IMR-90 (cell line): ENCODE measurements around the gene DPYSL3. TPM values are rescaled to one million over a fixed set of nuclear protein-coding genes. Genes with fewer than 3 reads are reported as not detected.
A peak's percentile ranks its signal among the peaks of the same experiment; 100 is the strongest.

Experiments used
- ATAC-seq: fragments of 200-7000 bp; cut with Tn5 transposase; 2 replicates; pipeline ENCODE4 v1.9.1; 2020; ENCODE audit warnings: low read depth, mild to moderate bottlenecking, moderate library complexity
- BruUV-seq: library from RNA; stranded (reverse); fragments of 400-500 nt; replicated peaks from 2 replicates; lab custom pipeline; 2021; lab: Mats Ljungman, UMichigan
- CTCF ChIA-PET: fragments of 300-600 bp; formaldehyde crosslinking; extraction: SDS; loops from one replicate; lab custom pipeline; 2021; ENCODE audit warnings: antibody characterized with exemption; lab: Yijun Ruan, JAX
- POLR2A ChIA-PET: fragments of 300-600 bp; sonication (Branson Sonifier 250); formaldehyde crosslinking; loops from one replicate; lab custom pipeline; 2022; ENCODE audit warnings: antibody characterized with exemption; ENCODE audit not compliant: unreplicated experiment; lab: Charles Lee
- DNase-seq: peaks from one replicate; pipeline ENCODE4 v3.0.0; 2013
- H2AFZ ChIP-seq: replicated peaks from 2 replicates; pipeline ENCODE3; 2013; ENCODE audit warnings: low read length, mild to moderate bottlenecking; ENCODE audit not compliant: poor library complexity
- H2AK5ac ChIP-seq: 2 replicates; pipeline ENCODE4 v1.6.1; 2013; ENCODE audit warnings: low read depth, low read length, inconsistent platforms
- H2AK9ac ChIP-seq: replicated peaks from 2 replicates; pipeline ENCODE3; 2013; ENCODE audit warnings: mild to moderate bottlenecking, low read depth, low read length, moderate library complexity; ENCODE audit not compliant: poor library complexity
- H2BK120ac ChIP-seq: 2 replicates; pipeline ENCODE4 v1.6.1; 2013; ENCODE audit warnings: low read depth, low read length, inconsistent platforms
- H2BK15ac ChIP-seq: 3 replicates; pipeline ENCODE4 v1.6.1; 2013; ENCODE audit warnings: low read depth, low read length, inconsistent platforms
- H2BK20ac ChIP-seq: 2 replicates; pipeline ENCODE4 v1.6.1; 2013; ENCODE audit warnings: low read depth, mild to moderate bottlenecking, inconsistent platforms, low read length, moderate library complexity
- H2BK5ac ChIP-seq: 2 replicates; pipeline ENCODE4 v1.6.1; 2013; ENCODE audit warnings: mild to moderate bottlenecking, low read depth, low read length, inconsistent platforms; ENCODE audit not compliant: poor library complexity, severe bottlenecking
- H3K14ac ChIP-seq: replicated peaks from 2 replicates; pipeline ENCODE4 v1.6.1; 2013; ENCODE audit warnings: low read depth, low read length, inconsistent platforms
- H3K18ac ChIP-seq: 2 replicates; pipeline ENCODE4 v1.6.1; 2013; ENCODE audit warnings: low read depth, low read length, control low read depth
- H3K23ac ChIP-seq: 2 replicates; pipeline ENCODE4 v1.6.1; 2013; ENCODE audit warnings: low read depth, low read length, inconsistent platforms
- H3K27ac ChIP-seq: 2 replicates; pipeline ENCODE4 v1.5.1; 2013; ENCODE audit warnings: mild to moderate bottlenecking, control low read depth, low read length; ENCODE audit not compliant: insufficient read depth
- H3K27me3 ChIP-seq: 2 replicates; pipeline ENCODE4 v1.6.1; 2013; ENCODE audit warnings: low read length; ENCODE audit not compliant: control insufficient read depth, insufficient read depth
- H3K36me3 ChIP-seq: 2 replicates; pipeline ENCODE4 v1.6.1; 2013; ENCODE audit warnings: low read length, mixed read lengths; ENCODE audit not compliant: control insufficient read depth, insufficient read depth
- H3K4ac ChIP-seq: 2 replicates; pipeline ENCODE4 v1.6.1; 2013; ENCODE audit warnings: low read depth, low read length, inconsistent platforms
- H3K4me1 ChIP-seq: 2 replicates; pipeline ENCODE4 v1.6.1; 2013; ENCODE audit warnings: low read length, mixed read lengths; ENCODE audit not compliant: control insufficient read depth, insufficient read depth
- H3K4me2 ChIP-seq: 2 replicates; pipeline ENCODE4 v1.6.1; 2013; ENCODE audit warnings: low read depth, mild to moderate bottlenecking, control low read depth, low read length, moderate library complexity
- H3K4me3 ChIP-seq: 2 replicates; pipeline ENCODE4 v1.5.1; 2013; ENCODE audit warnings: low read depth, mild to moderate bottlenecking, control low read depth, low read length, moderate library complexity; ENCODE audit not compliant: insufficient read depth
- H3K56ac ChIP-seq: 2 replicates; pipeline ENCODE4 v1.6.1; 2013; ENCODE audit warnings: low read length, inconsistent platforms; ENCODE audit not compliant: insufficient read depth; ENCODE audit errors: extremely low read depth
- H3K79me1 ChIP-seq, 2 experiments: 2 replicates each; pipeline ENCODE4 v1.6.1; 2013; ENCODE audit warnings: low read length in 2 of 2, inconsistent platforms in 1 of 2, low read depth in 1 of 2
- H3K9ac ChIP-seq: 2 replicates; pipeline ENCODE4 v1.6.1; 2013; ENCODE audit warnings: low read depth, low read length, control low read depth
- H3K9me1 ChIP-seq: 2 replicates; pipeline ENCODE4 v1.6.1; 2013; ENCODE audit warnings: low read length, inconsistent platforms; ENCODE audit not compliant: insufficient read depth
- H3K9me3 ChIP-seq: 2 replicates; pipeline ENCODE4 v1.6.1; 2013; ENCODE audit warnings: low read length; ENCODE audit not compliant: control insufficient read depth, insufficient read depth
- H4K20me1 ChIP-seq: 2 replicates; pipeline ENCODE4 v1.6.1; 2013; ENCODE audit warnings: low read length, inconsistent platforms; ENCODE audit not compliant: insufficient read depth
- H4K5ac ChIP-seq: 2 replicates; pipeline ENCODE4 v1.6.1; 2013; ENCODE audit warnings: mild to moderate bottlenecking, low read depth, low read length, control low read depth
- H4K8ac ChIP-seq, 2 experiments: 2 replicates each; pipeline ENCODE4 v1.6.1; 2013; ENCODE audit warnings: low read depth in 2 of 2, low read length in 2 of 2, control low read depth in 1 of 2, inconsistent platforms in 1 of 2
- H4K91ac ChIP-seq: 2 replicates; pipeline ENCODE4 v1.6.1; 2013; ENCODE audit warnings: low read depth, low read length, inconsistent platforms; ENCODE audit not compliant: insufficient read depth
- BHLHE40 ChIP-seq: fragments of 150-350 bp; IDR thresholded peaks from 2 replicates; pipeline ENCODE4 v1.6.1; 2016; ENCODE audit warnings: mild to moderate bottlenecking, low read depth, low read length
- CEBPB ChIP-seq: IDR thresholded peaks from 2 replicates; pipeline ENCODE4 v1.6.1; 2012; ENCODE audit warnings: low read depth, low read length, improper control_type of control experiment
- CTCF ChIP-seq: conservative IDR thresholded peaks from 2 replicates; pipeline ENCODE4 v1.5.1; 2012; ENCODE audit warnings: mild to moderate bottlenecking, low read depth, low read length, improper control_type of control experiment
- ELK1 ChIP-seq: fragments of 150-350 bp; IDR thresholded peaks from 2 replicates; pipeline ENCODE4 v1.6.1; 2016; ENCODE audit warnings: low read depth, mild to moderate bottlenecking, low read length, moderate library complexity, borderline replicate concordance
- FOS ChIP-seq: fragments of 150-350 bp; IDR thresholded peaks from 2 replicates; pipeline ENCODE4 v1.6.1; 2016; ENCODE audit warnings: low read depth, low read length
- MAFK ChIP-seq: IDR thresholded peaks from 2 replicates; pipeline ENCODE4 v1.6.1; 2012; ENCODE audit warnings: low read depth, low read length, improper control_type of control experiment
- MAZ ChIP-seq: IDR thresholded peaks from 2 replicates; pipeline ENCODE4 v1.6.1; 2012; ENCODE audit warnings: low read depth, mild to moderate bottlenecking, low read length, improper control_type of control experiment, moderate library complexity, borderline replicate concordance
- POLR2A ChIP-seq: IDR thresholded peaks from 2 replicates; pipeline ENCODE4 v1.6.1; 2012; ENCODE audit warnings: mild to moderate bottlenecking, low read depth, low read length
- RAD21 ChIP-seq: IDR thresholded peaks from 2 replicates; pipeline ENCODE4 v1.6.1; 2012; ENCODE audit warnings: low read length, improper control_type of control experiment
- RCOR1 ChIP-seq: IDR thresholded peaks from 2 replicates; pipeline ENCODE4 v1.6.1; 2012; ENCODE audit warnings: mild to moderate bottlenecking, low read length, improper control_type of control experiment; ENCODE audit not compliant: insufficient replicate concordance
- RFX5 ChIP-seq: IDR thresholded peaks from 2 replicates; pipeline ENCODE4 v1.8.0; 2012; ENCODE audit warnings: low read depth, mild to moderate bottlenecking, low read length, moderate library complexity
- SMC3 ChIP-seq: fragments of 150-350 bp; IDR thresholded peaks from 2 replicates; pipeline ENCODE4 v1.6.1; 2016; ENCODE audit warnings: low read depth, mild to moderate bottlenecking, antibody characterized with exemption, low read length, moderate library complexity
- WGBS, 2 experiments: methylation state at CpG; one replicate each; pipeline versions ENCODE4 v1.1.5 to v1.1.7; 2013; ENCODE audit warnings: missing lambda C conversion rate in 2 of 2; ENCODE audit not compliant: insufficient read length in 1 of 2; ENCODE audit errors: extremely low coverage in 2 of 2; 5-methylcytosine and 5-hydroxymethylcytosine counted together
- dilution Hi-C: fragments of 300-500 bp; cut with HindIII; formaldehyde crosslinking; loops from one replicate; pipeline ENCODE4 v1.14.3; 2018; ENCODE audit warnings: low sequenced_read_pairs; ENCODE audit not compliant: unreplicated experiment
- in situ Hi-C: fragments of 300-500 bp; cut with MboI; formaldehyde crosslinking; loops from 3 replicates; pipeline ENCODE4 v1.14.3; 2019; ENCODE audit warnings: low sequenced_read_pairs, inconsistent platforms, mixed read lengths
- intact Hi-C: fragments of 100-400 bp; cut with micrococcal nuclease; formaldehyde crosslinking; loops from 2 replicates; pipeline ENCODE4 v1.10.0; 2022
- polyA plus RNA-seq, 3 experiments: library from polyadenylated mRNA; depleted of rRNA; stranded (reverse); fragments of >200 nt; gene quantifications; 2 replicates each; pipeline ENCODE4 v1.2.3, GENCODE V29; 2012; ENCODE audit warnings: low replicate concordance in 1 of 3
- total RNA-seq: library from RNA; depleted of rRNA; stranded (reverse); fragments of >200 nt; gene quantifications from 2 replicates; pipeline ENCODE4 v1.2.3, GENCODE V29; 2012

The DPYSL3 gene
- total and polyA plus RNA-seq, 2 of the 4 experiments (the other 2 are of a cell fraction), result 50.2 to 60.9 TPM

- CTCF ChIA-PET, result no interaction called here
Observed at GRCh38 chr5:147534172-147534951, 24.5 kb upstream of the DPYSL3 start.

More at GRCh38 chr5:147534172-147534951, 24.5 kb upstream of the DPYSL3 start:
- no peak overlapping the region for H3K4me3 ChIP-seq
- H3K9ac ChIP-seq, result no peak overlapping the region
- no TSS peak for BruUV-seq
- no peaks in the 10 kb centered on the region for H3K79me1 ChIP-seq
- intact Hi-C loops, result no loop called here
- peak overlapping the region; percentile 83 for H3K4ac ChIP-seq
- no peak overlapping the region for H2AK9ac ChIP-seq
- no peaks in the 10 kb centered on the region for H4K20me1 ChIP-seq
- no peak overlapping the region for H2AFZ ChIP-seq
- H3K18ac ChIP-seq, result peak overlapping the region; percentile 55; the same call in 1 of the 2 replicates
- H3K4me2 ChIP-seq, result 0 out of 2 replicates have a peak overlapping the region, but pooled peaks have one; percentile 34
- in situ Hi-C loops, result no loop called here
- no peak overlapping the region for H3K27ac ChIP-seq
- no peaks in the 10 kb centered on the region for H3K36me3 ChIP-seq
- H2BK15ac ChIP-seq, result peak overlapping the region; percentile 73; the same call in 2 of the 3 replicates
- peak overlapping the region; percentile 80 for H2BK20ac ChIP-seq
- 0 out of 2 replicates have a peak overlapping the region, but pooled peaks have one; percentile 10 for H2AK5ac ChIP-seq
- H4K8ac ChIP-seq, result peak overlapping the region in 1 of 2 experiments; percentile 83; a peak in 2 of 4 replicates
- H3K27me3 ChIP-seq, result no peaks in the 10 kb centered on the region
- no peak overlapping the region for H3K56ac ChIP-seq
- TF ChIP-seq ELK1 (no peak), MAFK (no peak), BHLHE40 (no peak), CTCF (no peak), FOS (no peak), MAZ (no peak), RAD21 (no peak), SMC3 (no peak), RFX5 (no peak), RCOR1 (no peak), POLR2A (no peak), CEBPB (no peak)
- POLR2A ChIA-PET, result no interaction called here
- peak overlapping the region; percentile 93 for H2BK120ac ChIP-seq
- ATAC-seq (no peak), DNase-seq (peak; percentile 77)
- H2BK5ac ChIP-seq, result peak overlapping the region; percentile 94
- no CpG with 5 or more reads among the region's 3 CpGs for WGBS, 2 experiments
- H3K9me1 ChIP-seq, result 0 out of 2 replicates have a peak, but pooled peaks cover 4% of the 10 kb centered on the region
- peak overlapping the region; percentile 39 for H4K91ac ChIP-seq
- peaks cover 10% of the 10 kb centered on the region for H3K4me1 ChIP-seq
- peak overlapping the region; percentile 34 for H3K14ac ChIP-seq
- dilution Hi-C loops, result no loop called here
- H3K9me3 ChIP-seq, result no peaks in the 10 kb centered on the region
- no peak overlapping the region for H3K23ac ChIP-seq
- peak overlapping the region; percentile 62 for H4K5ac ChIP-seq
